Lower leg skin (tissue), 4 donors: ENCODE measurements around the gene NBDY. TPM values are rescaled to one million over a fixed set of nuclear protein-coding genes. Genes with fewer than 3 reads are reported as not detected.
A peak's percentile ranks its signal among the peaks of the same experiment; 100 is the strongest.

Experiments used
- DNase-seq, 2 donors: peaks; one replicate each; pipeline ENCODE4 v3.0.0-alpha.2; 2019; ENCODE audit warnings: low spot score in 2 of 2
- H3K4me3 ChIP-seq: fragments of 200-600 bp; sonication (generic); 2 replicates; pipeline ENCODE4 v1.5.1; 2017; ENCODE audit warnings: mild to moderate bottlenecking, low read depth; ENCODE audit not compliant: poor library complexity, severe bottlenecking
- CTCF ChIP-seq, 3 donors: fragments of 450-650 bp; IDR thresholded peaks; one replicate each; pipeline ENCODE4 v1.5.1; 2016; ENCODE audit warnings: antibody characterized with exemption in 3 of 3, mild to moderate bottlenecking in 3 of 3, moderate library complexity in 2 of 3
- POLR2A ChIP-seq, 2 donors: fragments of 450-650 bp; IDR thresholded peaks; one replicate each; pipeline ENCODE4 v1.6.1; 2016 to 2017; ENCODE audit warnings: antibody characterized with exemption in 2 of 2, mild to moderate bottlenecking in 1 of 2, moderate library complexity in 1 of 2
- WGBS, 2 donors: methylation state at CpG; one replicate each; pipeline ENCODE4 v1.1.5; 2018; 5-methylcytosine and 5-hydroxymethylcytosine counted together
- intact Hi-C: fragments of 100-400 bp; cut with DNase I; formaldehyde crosslinking; loops from one replicate; pipeline ENCODE4 v1.15.0; 2023; ENCODE audit warnings: low total_unique reads
- total RNA-seq, 4 donors: library from RNA; depleted of rRNA; stranded (reverse); fragments of >200 nt; gene quantifications; one replicate each; pipeline ENCODE4 v1.1.0, GENCODE V29; 2016

The NBDY gene
- total RNA-seq, 4 donors from 2014 or later, result 13.7 to 23.5 (median 16.6) TPM

- intact Hi-C loops, result no loop called here
- TF ChIP-seq CTCF (IDR thresholded peaks at IDR 0.05) (no peak), POLR2A (IDR thresholded peaks at IDR 0.05) (no peak)
- no peak overlapping the region for H3K4me3 ChIP-seq
- 35 to 52% methylated on average over 2 of the region's 2 CpGs for WGBS, 2 donors
- no peak for DNase-seq
These were observed 53.3 kb downstream of the NBDY start for GRCh38 chrX:56782352-56782751.

GRCh38 chrX:56782791-56783449, 53.9 kb downstream of the NBDY start:
- no peak for DNase-seq
- no peak overlapping the region for H3K4me3 ChIP-seq
- TF ChIP-seq CTCF (IDR thresholded peaks at IDR 0.05), result no peak
- no peak for TF ChIP-seq POLR2A (IDR thresholded peaks at IDR 0.05)
- intact Hi-C loops, result no loop called here
- 75 to 98% methylated on average over 8 to 13 of the region's 17 CpGs for WGBS, 2 donors

GRCh38 chrX:56783450-56783831, 54.4 kb downstream of the NBDY start:
- TF ChIP-seq CTCF (IDR thresholded peaks at IDR 0.05) (no peak), POLR2A (IDR thresholded peaks at IDR 0.05) (no peak)
- 49 to 98% methylated on average over 7 to 12 of the region's 12 CpGs for WGBS, 2 donors
- H3K4me3 ChIP-seq, result no peak overlapping the region
- peak in 1 of 2 donors; percentile 95 for DNase-seq
- intact Hi-C loops, result no loop called here

GRCh38 chrX:56783996-56784620, 55.1 kb downstream of the NBDY start:
- TF ChIP-seq POLR2A (IDR thresholded peaks at IDR 0.05) (no peak), CTCF (IDR thresholded peaks at IDR 0.05) (no peak)
- no peak overlapping the region for H3K4me3 ChIP-seq
- peak in 1 of 2 donors; percentile 77 for DNase-seq
- 88 to 90% methylated on average over 6 to 9 of the region's 9 CpGs for WGBS, 2 donors
- intact Hi-C loops, result no loop called here

- intact Hi-C loops, result no loop called here
These were observed 55.6 kb downstream of the NBDY start for GRCh38 chrX:56784666-56785065.

More at GRCh38 chrX:56784666-56785065, 55.6 kb downstream of the NBDY start:
- peak in 1 of 2 donors; percentile 76 for DNase-seq
- H3K4me3 ChIP-seq, result no peak overlapping the region
- TF ChIP-seq CTCF (IDR thresholded peaks at IDR 0.05) (no peak), POLR2A (IDR thresholded peaks at IDR 0.05) (no peak)
- WGBS, 2 donors, result 95 to 96% methylated on average over 14 of the region's 14 CpGs
